Heart left ventricle (tissue), 16 donors: Measurements from ENCODE around the gene THSD4. TPM values are rescaled to one million over a fixed set of nuclear protein-coding genes. Genes with fewer than 3 reads are reported as not detected.

Experiments used
- ATAC-seq, 4 donors: fragments of 200-7000 bp; cut with Tn5 transposase; one replicate each; pipeline ENCODE4 v1.9.1; 2020 to 2022; ENCODE audit warnings: moderate library complexity in 4 of 4, mild to moderate bottlenecking in 3 of 4, moderate number of reproducible peaks in 1 of 4
- DNase-seq, 5 donors: peaks; one replicate each; pipeline ENCODE4 v3.0.0-alpha.2; 2020
- H3K27ac ChIP-seq, 12 donors: fragments of 200-600 bp; sonication (generic) in 4 of 12; one replicate each; pipeline versions ENCODE4 v1.5.0 to v1.8.0; 2016 to 2022; ENCODE audit warnings: mild to moderate bottlenecking in 2 of 12
- H3K27me3 ChIP-seq, 9 donors: fragments of 200-600 bp; sonication (generic) in 2 of 9; one replicate each; pipeline versions ENCODE4 v1.5.1 to v1.8.0; 2016 to 2022; ENCODE audit warnings: mild to moderate bottlenecking in 3 of 9
- H3K36me3 ChIP-seq, 9 donors: fragments of 200-600 bp; sonication (generic) in 2 of 9; one replicate each; pipeline versions ENCODE4 v1.5.0 to v1.8.0; 2018 to 2022; ENCODE audit warnings: mild to moderate bottlenecking in 2 of 9
- H3K4me1 ChIP-seq, 12 donors: fragments of 200-600 bp; sonication (generic) in 4 of 12; one replicate each; pipeline versions ENCODE4 v1.5.0 to v1.8.0; 2016 to 2022; ENCODE audit warnings: mild to moderate bottlenecking in 3 of 12
- H3K4me3 ChIP-seq, 12 donors: fragments of 200-600 bp; sonication (generic) in 4 of 12; one replicate each; pipeline versions ENCODE4 v1.5.0 to v1.8.0; 2017 to 2022; ENCODE audit warnings: mild to moderate bottlenecking in 9 of 12, moderate library complexity in 4 of 12
- H3K9me3 ChIP-seq, 12 donors: fragments of 200-600 bp; sonication (generic) in 4 of 12; one replicate each; pipeline versions ENCODE4 v1.5.0 to v1.8.0; 2016 to 2022; ENCODE audit warnings: mild to moderate bottlenecking in 1 of 12
- CTCF ChIP-seq, 12 donors: fragments of 200-600 bp; sonication (generic) in 4 of 12; IDR thresholded peaks; one replicate each; pipeline versions ENCODE4 v1.5.0 to v1.8.0; 2018 to 2022; ENCODE audit warnings: antibody characterized with exemption in 12 of 12, mild to moderate bottlenecking in 5 of 12
- POLR2A ChIP-seq, 2 donors: fragments of 450-650 bp; IDR thresholded peaks; one replicate each; pipeline ENCODE4 v1.6.1; 2017; ENCODE audit warnings: antibody characterized with exemption in 2 of 2, mild to moderate bottlenecking in 2 of 2, moderate library complexity in 2 of 2
- WGBS, 4 donors: extraction: QIAGEN DNeasy Blood & Tissue Kit in 2 of 4; methylation state at CpG; one replicate each; pipeline versions ENCODE4 v1.1.5 to v1.1.7; 2013 to 2018; 5-methylcytosine and 5-hydroxymethylcytosine counted together
- intact Hi-C, 10 donors: fragments of 100-400 bp; cut with DNase I; formaldehyde crosslinking; loops; one replicate each; pipeline versions ENCODE4 v1.11.1 to v1.14.2; 2022
- polyA plus RNA-seq, 2 donors: library from polyadenylated mRNA; stranded (reverse); fragments of 200-250 nt; gene quantifications; one replicate each; pipeline ENCODE4 v1.2.3, GENCODE V29; 2013
- total RNA-seq, 9 donors: library from RNA; depleted of rRNA in 2 of 9; stranded (reverse); fragments of >200 nt in 2 of 9; fragmentation: NEBNext Ultra II Directional in 3 of 9; extraction: Animal tissue kit (Norgen Biotek cat#: 25700) in 3 of 9; gene quantifications; one replicate each; pipeline versions ENCODE4 v1.1.0 to v1.2.4, GENCODE V29; 2016 to 2023
- donor health status: ischemic (EF 13 %, LVEDD 7.1; RV severe dilation, severe dysfunction).
- donor health status: healthy with polysubstance abuse.
- donor health status: DM: no; HTN: yes; CAD: no.
- donor health status: DM: no; HTN: no; CAD: no.
- donor health status: ischemic (EF 25% LVEDD 6.9; RV normal size, moderate dysfunction).
- donor health status: ischemic (EF 25% LVEDD 5.7; RV mildly dilated, moderate dysfunction).
- donor health status: healthy.
- donor health status: DM: yes; HTN: yes; CAD: no.
- donor health status: ischemic (EF 35%, LVEDD 5.7; RV mildly dilated, moderate dysfunction).
- donor health status: nonischemic (EF 11% LVEDD 7.7; RV severe dilation, severe dysfunction).
- donor health status: DM: yes; HTN: yes; CAD: no.
- donor health status: PGD.
- donor health status: ischemic (EF 29% LVEDD 5.4; RV normal size, mild dysfunction).
- donor health status: nonischemic (EF 23%, LVEDD 6.1; RV moderate dilation, normal function).

The THSD4 gene
- total and polyA plus RNA-seq, 11 donors, result 32.6 to 206 (median 93.2) TPM

GRCh38 chr15:71338265-71338664, 223.0 kb downstream of the THSD4 start:
- 48 to 77% (median 58%) methylated on average over 9 of the region's 9 CpGs for WGBS, 4 donors
- intact Hi-C loops, result loop anchor here in 3 of 10 donors (5.0 to 10.0 kb wide), 4 partner anchors 47 to 221 kb away; partner anchors contain the start of gene THSD4 (in 1 of the 3)
- peak overlapping the region; percentile 51 to 94 (median 86) for H3K27ac ChIP-seq
- H3K9me3 ChIP-seq, result no peaks in the 10 kb centered on the region
- H3K36me3 ChIP-seq, result peaks cover 0 to 15% (median 0%) of the 10 kb centered on the region in 9 donors
- peak; percentile 78 to 95 (median 88) for ATAC-seq
- H3K4me3 ChIP-seq, result no peak overlapping the region
- H3K4me1 ChIP-seq, result peaks cover 0 to 25% (median 4%) of the 10 kb centered on the region in 12 donors
- no peaks in the 10 kb centered on the region for H3K27me3 ChIP-seq
- TF ChIP-seq POLR2A (IDR thresholded peaks at IDR 0.05) (no peak), CTCF (IDR thresholded peaks at IDR 0.05) (no peak)
- peak in 4 of 5 donors; percentile 46 to 61 (median 56) for DNase-seq

DNA sequence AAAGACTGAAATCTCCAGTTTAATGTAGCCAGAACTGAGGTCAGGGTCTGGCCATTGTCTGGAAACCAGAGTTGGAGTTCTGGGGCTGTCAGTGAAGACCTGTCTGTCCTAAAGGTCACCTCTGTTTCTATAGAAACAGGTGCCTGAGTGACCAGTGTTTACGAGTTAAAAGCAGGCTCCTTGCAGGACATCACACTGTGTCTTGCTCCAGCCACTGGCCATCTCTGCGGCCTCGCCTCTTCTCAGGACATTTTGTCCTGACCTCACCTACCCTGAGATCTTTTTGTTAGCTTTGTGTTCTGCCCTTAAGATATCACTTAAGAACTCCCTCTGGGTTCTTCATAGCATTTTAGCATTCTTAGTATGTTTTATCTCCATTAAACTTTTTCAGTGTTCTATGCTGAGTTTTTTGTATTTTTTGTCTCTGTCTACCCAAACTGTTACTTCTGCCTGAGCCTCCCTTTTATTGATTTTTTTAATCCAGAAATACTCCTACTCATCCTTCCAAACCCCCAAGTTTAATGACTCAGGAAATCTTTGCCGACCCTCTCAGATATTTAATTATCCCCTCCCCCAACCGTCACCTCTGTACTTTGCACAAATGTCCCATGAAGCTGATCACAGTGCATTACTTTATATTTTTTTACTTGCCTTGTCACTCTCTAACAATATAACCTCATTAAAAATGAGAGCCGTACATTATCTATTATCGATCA, 223.7 kb downstream of the THSD4 start:
- H3K27ac ChIP-seq, result peak overlapping the region; percentile 51 to 94 (median 86)
- TF ChIP-seq POLR2A (IDR thresholded peaks at IDR 0.05) (no peak), CTCF (IDR thresholded peaks at IDR 0.05) (no peak)
- no peak overlapping the region for H3K4me3 ChIP-seq
- DNase-seq, result no peak
- peaks cover 0 to 22% (median 3%) of the 10 kb centered on the region in 12 donors for H3K4me1 ChIP-seq
- H3K36me3 ChIP-seq, result peaks cover 0 to 15% (median 0%) of the 10 kb centered on the region in 9 donors
- WGBS, 4 donors, result 86 to 91% (median 87%) methylated on average over 7 of the region's 7 CpGs
- intact Hi-C loops, result loop anchor here in 3 of 10 donors (5.0 to 10.0 kb wide), 4 partner anchors 46 to 222 kb away; partner anchors contain the start of gene THSD4 (in 1 of the 3)
- ATAC-seq, result peak in 3 of 4 donors; percentile 7 to 53 (median 14)
- H3K9me3 ChIP-seq, result no peaks in the 10 kb centered on the region
- H3K27me3 ChIP-seq, result no peaks in the 10 kb centered on the region

DNA sequence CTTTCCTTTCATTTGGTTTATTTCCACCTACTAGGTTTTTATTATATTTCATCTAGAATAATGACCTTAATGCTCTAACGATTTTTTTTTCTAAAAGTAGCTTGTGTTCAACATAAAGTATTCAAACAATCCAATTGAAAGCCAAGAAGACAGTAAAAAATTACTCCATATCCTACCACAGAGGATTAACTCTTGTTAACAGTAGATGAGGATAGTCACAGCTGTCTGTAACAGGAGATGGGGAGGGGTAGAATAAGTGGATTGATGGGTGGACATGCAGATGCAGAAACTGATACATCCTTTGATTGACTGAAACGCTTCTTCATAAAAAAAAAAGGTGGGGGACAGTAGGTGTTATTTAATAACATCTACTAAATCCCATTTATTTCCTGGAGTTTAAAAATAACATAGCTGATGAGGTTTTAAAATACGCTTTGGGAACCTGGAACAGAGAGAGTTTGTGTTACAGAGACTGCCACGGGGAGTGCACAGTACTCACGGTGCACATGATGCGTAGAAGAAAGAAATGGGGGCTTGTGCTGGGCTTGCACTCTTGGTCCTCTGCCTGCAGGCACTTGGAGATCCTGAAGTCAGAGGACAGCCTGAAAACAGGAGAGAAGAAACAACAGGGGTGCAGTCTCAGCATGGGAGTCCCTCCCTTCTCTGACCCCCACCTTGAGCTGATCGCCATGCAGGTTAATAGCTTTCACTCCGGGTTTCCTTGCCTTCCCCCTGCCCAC, 226.7 kb downstream of the THSD4 start:
- no peak for ATAC-seq
- Histone ChIP-seq H3K27ac (peak overlapping the region in 6 of 12 donors; percentile 5 to 43 (median 30)), H3K27me3 (no peaks in the 10 kb centered on the region), H3K36me3 (peaks cover 0 to 6% (median 0%) of the 10 kb centered on the region in 9 donors), H3K4me1 (peaks cover 0 to 21% (median 3%) of the 10 kb centered on the region in 12 donors), H3K4me3 (no peak overlapping the region), H3K9me3 (no peaks in the 10 kb centered on the region)
- DNase-seq, result no peak
- intact Hi-C loops, result no loop called here
- 75 to 83% (median 78%) methylated on average over 8 of the region's 8 CpGs for WGBS, 4 donors
- TF ChIP-seq POLR2A (IDR thresholded peaks at IDR 0.05) (no peak), CTCF (IDR thresholded peaks at IDR 0.05) (no peak)

DNA sequence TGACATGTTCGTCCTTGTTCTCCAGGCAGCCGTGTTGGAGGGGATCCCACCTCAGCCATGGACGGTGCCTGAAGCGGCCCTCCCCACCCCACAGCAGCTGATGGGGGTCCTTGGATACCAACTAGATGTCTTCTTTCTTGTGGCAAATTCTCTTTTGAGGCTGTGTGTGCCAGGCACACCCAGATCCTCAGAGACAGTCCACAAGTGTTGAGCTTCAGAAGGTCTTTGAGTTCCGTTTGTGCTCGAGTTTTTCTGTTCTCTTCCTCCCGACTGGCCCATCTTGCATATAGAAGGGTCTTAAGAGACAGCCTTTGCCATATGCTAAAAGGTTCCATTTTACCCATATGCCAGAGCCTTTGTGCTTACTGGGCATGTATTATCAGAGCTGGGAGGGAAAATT, 227.4 kb downstream of the THSD4 start:
- peaks cover 0 to 6% (median 0%) of the 10 kb centered on the region in 9 donors for H3K36me3 ChIP-seq
- intact Hi-C loops, result no loop called here
- ATAC-seq (no peak), DNase-seq (no peak)
- no peaks in the 10 kb centered on the region for H3K27me3 ChIP-seq
- no peaks in the 10 kb centered on the region for H3K9me3 ChIP-seq
- H3K4me1 ChIP-seq, result peaks cover 0 to 14% (median under 1%) of the 10 kb centered on the region in 12 donors
- TF ChIP-seq CTCF (IDR thresholded peaks at IDR 0.05) (no peak), POLR2A (IDR thresholded peaks at IDR 0.05) (no peak)
- WGBS, 4 donors, result 81 to 90% (median 85%) methylated on average over 7 of the region's 7 CpGs
- peak overlapping the region in 5 of 12 donors; percentile 5 to 43 (median 26) for H3K27ac ChIP-seq
- H3K4me3 ChIP-seq, result no peak overlapping the region
